Suprapubic skin (tissue), 4 donors: ENCODE results near the gene CHTOP. TPM values are rescaled to one million over a fixed set of nuclear protein-coding genes. Genes with fewer than 3 reads are reported as not detected.

Experiments
- DNase-seq, 2 donors: peaks; one replicate each; pipeline ENCODE4 v3.0.0-alpha.2; 2019; ENCODE audit warnings: low spot score in 2 of 2
- H3K27ac ChIP-seq: fragments of 200-600 bp; sonication (generic); one replicate; pipeline ENCODE4 v1.5.1; 2019
- H3K27me3 ChIP-seq: fragments of 200-600 bp; sonication (generic); one replicate; pipeline ENCODE4 v1.5.1; 2019
- H3K36me3 ChIP-seq: fragments of 200-600 bp; sonication (generic); one replicate; pipeline ENCODE4 v1.5.1; 2019
- H3K4me1 ChIP-seq: fragments of 200-600 bp; sonication (generic); one replicate; pipeline ENCODE4 v1.5.1; 2019
- H3K4me3 ChIP-seq: fragments of 200-600 bp; sonication (generic); one replicate; pipeline ENCODE4 v1.5.1; 2019; ENCODE audit warnings: mild to moderate bottlenecking
- H3K9me3 ChIP-seq: fragments of 200-600 bp; sonication (generic); one replicate; pipeline ENCODE4 v1.5.1; 2019
- EP300 ChIP-seq: sonication (generic); formaldehyde crosslinking; IDR thresholded peaks from one replicate; pipeline ENCODE4 v1.6.1; 2017; ENCODE audit warnings: antibody characterized with exemption
- POLR2A ChIP-seq, 2 donors: fragments of 450-650 bp; IDR thresholded peaks; one replicate each; pipeline ENCODE4 v1.6.1; 2017; ENCODE audit warnings: antibody characterized with exemption in 2 of 2, mild to moderate bottlenecking in 2 of 2, moderate library complexity in 2 of 2
- POLR2AphosphoS5 ChIP-seq, 3 donors: sonication (generic); formaldehyde crosslinking; IDR thresholded peaks; one replicate each; pipeline ENCODE4 v1.6.1; 2017; ENCODE audit warnings: antibody characterized with exemption in 3 of 3
- WGBS: methylation state at CpG from one replicate; pipeline ENCODE4 v1.1.5; 2018; 5-methylcytosine and 5-hydroxymethylcytosine counted together
- total RNA-seq, 4 donors: library from RNA; depleted of rRNA; stranded (reverse); fragments of >200 nt; gene quantifications; one replicate each; pipeline ENCODE4 v1.1.0, GENCODE V29; 2016
- TF ChIP-seq, protein P1 (sequence below), 2 donors: fragments of 200-600 bp in 1 of 2; fragments of 450-650 bp in 1 of 2; sonication (generic) in 1 of 2; IDR thresholded peaks; one replicate each; pipeline ENCODE4 v1.5.1; 2016 to 2019; ENCODE audit warnings: antibody characterized with exemption in 2 of 2, mild to moderate bottlenecking in 1 of 2, moderate library complexity in 1 of 2

Gene CHTOP
- total RNA-seq, 4 donors from 2014 or later, result 56.8 to 78.1 (median 58.2) TPM

DNA sequence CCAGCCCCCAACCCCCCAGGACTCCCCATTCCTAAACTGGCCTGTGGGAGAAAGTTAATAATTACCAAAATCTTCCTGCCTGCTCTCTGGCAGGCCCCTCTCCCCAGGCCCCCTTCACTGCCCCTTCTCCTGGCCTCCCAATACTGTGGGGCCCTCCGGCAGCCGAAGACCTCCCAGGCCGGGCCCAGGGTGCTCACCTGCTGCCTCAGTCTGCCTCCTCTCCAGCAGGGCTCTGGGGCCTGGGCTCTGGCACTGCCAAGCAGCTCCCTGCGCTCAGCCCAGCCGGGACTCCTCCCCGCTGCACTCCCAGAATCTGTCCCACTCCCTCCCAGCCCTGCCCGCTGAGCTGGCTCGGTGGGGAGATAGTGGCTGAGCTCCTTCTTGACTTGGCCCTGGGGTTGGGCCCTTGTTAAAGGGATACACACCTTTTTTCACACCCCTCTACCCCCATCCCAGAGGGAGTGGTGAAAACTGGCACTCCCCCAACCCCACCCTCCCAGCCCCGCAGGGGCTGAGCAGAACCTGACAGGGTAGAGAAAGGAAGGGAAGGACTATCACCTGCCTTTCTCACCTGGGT, 21.0 kb upstream of the CHTOP start, which contains the start of gene S100A16:
TSS of gene S100A16 (minus strand) at position 383 of the 577 bp plus-strand sequence. CDS start 4,986 bp downstream, outside the sequence.
- Histone ChIP-seq H3K27me3 (no peaks in the 10 kb centered on the region), H3K9me3 (no peaks in the 10 kb centered on the region), H3K4me1 (peaks cover 88% of the 10 kb centered on the region), H3K27ac (peak within 1 kb of the TSS; percentile 94), H3K36me3 (no peaks in the 10 kb centered on the region), H3K4me3 (peak within 1 kb of the TSS; percentile 70)
- WGBS, result 12% methylated on average over 6 of the region's 9 CpGs
- peak in 1 of 2 donors; percentile 59 for TF ChIP-seq POLR2A (IDR thresholded peaks at IDR 0.05)
- peak in 1 of 3 donors; percentile 62 for TF ChIP-seq POLR2AphosphoS5 (IDR thresholded peaks at IDR 0.05)
- TF ChIP-seq EP300, result no peak
- TF ChIP-seq, protein P1, sequence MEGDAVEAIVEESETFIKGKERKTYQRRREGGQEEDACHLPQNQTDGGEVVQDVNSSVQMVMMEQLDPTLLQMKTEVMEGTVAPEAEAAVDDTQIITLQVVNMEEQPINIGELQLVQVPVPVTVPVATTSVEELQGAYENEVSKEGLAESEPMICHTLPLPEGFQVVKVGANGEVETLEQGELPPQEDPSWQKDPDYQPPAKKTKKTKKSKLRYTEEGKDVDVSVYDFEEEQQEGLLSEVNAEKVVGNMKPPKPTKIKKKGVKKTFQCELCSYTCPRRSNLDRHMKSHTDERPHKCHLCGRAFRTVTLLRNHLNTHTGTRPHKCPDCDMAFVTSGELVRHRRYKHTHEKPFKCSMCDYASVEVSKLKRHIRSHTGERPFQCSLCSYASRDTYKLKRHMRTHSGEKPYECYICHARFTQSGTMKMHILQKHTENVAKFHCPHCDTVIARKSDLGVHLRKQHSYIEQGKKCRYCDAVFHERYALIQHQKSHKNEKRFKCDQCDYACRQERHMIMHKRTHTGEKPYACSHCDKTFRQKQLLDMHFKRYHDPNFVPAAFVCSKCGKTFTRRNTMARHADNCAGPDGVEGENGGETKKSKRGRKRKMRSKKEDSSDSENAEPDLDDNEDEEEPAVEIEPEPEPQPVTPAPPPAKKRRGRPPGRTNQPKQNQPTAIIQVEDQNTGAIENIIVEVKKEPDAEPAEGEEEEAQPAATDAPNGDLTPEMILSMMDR (IDR thresholded peaks at IDR 0.05), result no peak
- peak; percentile 90 for DNase-seq

DNA sequence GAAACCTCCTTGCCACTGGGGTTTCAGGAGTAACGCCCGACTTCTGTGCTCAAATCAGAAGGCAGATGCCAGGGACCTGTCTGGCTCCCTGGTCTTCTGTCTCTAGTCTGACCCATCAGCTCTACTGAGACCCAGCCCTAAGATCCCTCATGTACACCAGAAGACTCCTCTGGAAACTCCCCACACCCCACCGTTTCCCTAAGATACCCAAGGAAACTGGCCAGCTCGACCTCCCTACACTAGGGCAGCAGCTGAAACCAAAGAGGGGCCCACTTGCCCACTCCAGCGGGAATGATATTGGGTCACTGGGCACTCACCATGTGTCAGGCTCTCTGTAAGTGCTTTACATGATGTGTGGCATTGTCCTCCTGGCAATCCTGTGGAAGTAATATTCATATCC, 20.5 kb upstream of the CHTOP start:
- 57% methylated on average over 4 of the region's 5 CpGs for WGBS
- Histone ChIP-seq H3K4me3 (peak overlapping the region; percentile 70), H3K27ac (peak overlapping the region; percentile 94), H3K27me3 (no peaks in the 10 kb centered on the region), H3K9me3 (no peaks in the 10 kb centered on the region), H3K4me1 (peaks cover 85% of the 10 kb centered on the region), H3K36me3 (no peaks in the 10 kb centered on the region)
- TF ChIP-seq EP300, result no peak
- no peak for TF ChIP-seq POLR2A (IDR thresholded peaks at IDR 0.05)
- TF ChIP-seq, protein P1 (IDR thresholded peaks at IDR 0.05), result no peak
- TF ChIP-seq POLR2AphosphoS5 (IDR thresholded peaks at IDR 0.05), result no peak
- no peak for DNase-seq

DNA sequence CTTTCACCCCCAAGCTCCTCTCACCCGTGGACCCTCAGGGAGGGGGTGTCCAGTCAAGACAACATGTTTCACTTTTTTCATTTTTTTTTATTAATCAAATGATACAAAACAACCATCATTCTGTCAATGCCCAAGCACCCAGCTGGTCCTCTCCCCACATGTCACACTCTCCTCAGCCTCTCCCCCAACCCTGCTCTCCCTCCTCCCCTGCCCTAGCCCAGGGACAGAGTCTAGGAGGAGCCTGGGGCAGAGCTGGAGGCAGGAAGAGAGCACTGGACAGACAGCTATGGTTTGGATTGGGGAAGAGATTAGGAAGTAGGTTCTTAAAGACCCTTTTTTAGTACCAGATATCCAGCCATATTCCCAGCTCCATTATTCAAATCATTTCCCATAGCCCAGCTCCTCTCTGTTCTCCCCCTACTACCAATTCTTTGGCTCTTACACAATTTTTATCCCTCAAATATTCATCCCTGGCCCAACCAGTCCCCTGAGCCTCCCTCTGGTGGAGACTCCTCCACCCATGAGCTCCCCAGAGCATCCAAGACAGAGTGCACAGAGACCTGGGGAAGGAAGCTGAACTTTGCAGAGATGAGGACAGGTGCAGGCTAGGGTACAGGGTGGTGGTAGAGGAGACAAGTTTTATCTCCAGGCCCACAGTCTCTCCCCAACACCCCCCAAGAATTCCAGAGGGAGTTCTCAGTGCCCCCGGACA, 19.5 kb upstream of the CHTOP start:
- Histone ChIP-seq H3K27me3 (no peaks in the 10 kb centered on the region), H3K4me1 (peaks cover 75% of the 10 kb centered on the region), H3K36me3 (no peaks in the 10 kb centered on the region), H3K9me3 (no peaks in the 10 kb centered on the region), H3K4me3 (peak overlapping the region; percentile 41), H3K27ac (peak overlapping the region; percentile 88)
- TF ChIP-seq POLR2A (IDR thresholded peaks at IDR 0.05) (no peak), EP300 (no peak), POLR2AphosphoS5 (IDR thresholded peaks at IDR 0.05) (no peak)
- TF ChIP-seq, protein P1 (IDR thresholded peaks at IDR 0.05), result no peak
- WGBS, result 40% methylated on average over 2 of the region's 2 CpGs
- no peak for DNase-seq

DNA sequence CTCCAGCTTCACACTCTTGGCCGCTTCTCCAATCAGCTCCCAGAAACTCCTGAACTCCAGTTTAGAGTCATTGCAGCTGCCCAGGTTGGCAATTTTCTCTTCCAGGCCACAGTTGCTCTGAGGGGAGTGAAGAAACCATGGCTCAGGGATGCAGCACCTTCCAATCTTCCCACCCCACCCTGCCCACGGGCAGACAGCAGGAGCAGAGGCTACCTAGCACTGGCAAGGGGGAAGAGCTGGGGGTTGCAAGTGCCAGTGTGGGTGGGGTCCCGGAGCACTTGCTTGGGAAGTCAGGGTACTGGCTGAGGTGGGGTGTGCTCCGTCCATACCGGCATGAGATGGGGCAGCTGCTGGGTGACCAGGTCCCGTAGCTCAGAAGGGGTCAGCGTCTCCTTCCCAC, 19.0 kb upstream of the CHTOP start:
- no peak for DNase-seq
- Histone ChIP-seq H3K4me3 (peak overlapping the region; percentile 41), H3K9me3 (no peaks in the 10 kb centered on the region), H3K27ac (peak overlapping the region; percentile 88), H3K36me3 (no peaks in the 10 kb centered on the region), H3K4me1 (peaks cover 70% of the 10 kb centered on the region), H3K27me3 (no peaks in the 10 kb centered on the region)
- no peak for TF ChIP-seq POLR2A (IDR thresholded peaks at IDR 0.05)
- TF ChIP-seq POLR2AphosphoS5 (IDR thresholded peaks at IDR 0.05), result no peak
- no peak for TF ChIP-seq EP300
- TF ChIP-seq, protein P1 (IDR thresholded peaks at IDR 0.05), result no peak
- WGBS, result 72% methylated on average over 7 of the region's 7 CpGs

DNA sequence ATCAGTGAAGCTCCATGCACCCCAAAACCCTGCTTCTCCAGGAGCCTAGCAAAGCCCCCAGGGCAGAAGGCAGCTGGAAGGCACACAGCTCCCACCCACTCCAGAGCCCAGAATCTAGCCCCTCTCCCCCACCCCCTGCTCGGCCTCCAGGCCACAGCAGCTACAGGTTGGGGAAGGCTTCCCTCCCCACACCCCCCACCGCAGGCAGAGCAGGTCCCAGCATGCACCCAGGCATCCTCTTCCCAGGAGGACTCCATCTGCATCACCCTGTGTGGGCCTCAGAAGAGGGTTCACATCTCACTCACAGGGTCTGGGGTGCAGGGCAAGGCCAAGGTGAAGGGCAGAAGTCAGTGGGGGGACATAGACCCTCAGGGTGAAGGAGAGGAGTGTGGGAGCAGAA, 18.5 kb upstream of the CHTOP start:
- peak in 1 of 2 donors; percentile 73 for DNase-seq
- H3K36me3 ChIP-seq, result no peaks in the 10 kb centered on the region
- WGBS, result no CpG with 5 or more reads among the region's 2 CpGs
- peaks cover 65% of the 10 kb centered on the region for H3K4me1 ChIP-seq
- no peaks in the 10 kb centered on the region for H3K27me3 ChIP-seq
- TF ChIP-seq POLR2AphosphoS5 (IDR thresholded peaks at IDR 0.05) (no peak), POLR2A (IDR thresholded peaks at IDR 0.05) (no peak), EP300 (no peak)
- TF ChIP-seq, protein P1 (IDR thresholded peaks at IDR 0.05), result no peak
- H3K4me3 ChIP-seq, result peak overlapping the region; percentile 41
- H3K27ac ChIP-seq, result peak overlapping the region; percentile 88
- no peaks in the 10 kb centered on the region for H3K9me3 ChIP-seq
